Measurements from ENCODE around the gene SIT1. TPM values are rescaled to one million over a fixed set of nuclear protein-coding genes. Genes with fewer than 3 reads are reported as not detected.

The SIT1 gene
- total and polyA plus RNA-seq, 7 experiments from 2014 or later = 16.9 to 225 (median 45.9) TPM

DNA sequence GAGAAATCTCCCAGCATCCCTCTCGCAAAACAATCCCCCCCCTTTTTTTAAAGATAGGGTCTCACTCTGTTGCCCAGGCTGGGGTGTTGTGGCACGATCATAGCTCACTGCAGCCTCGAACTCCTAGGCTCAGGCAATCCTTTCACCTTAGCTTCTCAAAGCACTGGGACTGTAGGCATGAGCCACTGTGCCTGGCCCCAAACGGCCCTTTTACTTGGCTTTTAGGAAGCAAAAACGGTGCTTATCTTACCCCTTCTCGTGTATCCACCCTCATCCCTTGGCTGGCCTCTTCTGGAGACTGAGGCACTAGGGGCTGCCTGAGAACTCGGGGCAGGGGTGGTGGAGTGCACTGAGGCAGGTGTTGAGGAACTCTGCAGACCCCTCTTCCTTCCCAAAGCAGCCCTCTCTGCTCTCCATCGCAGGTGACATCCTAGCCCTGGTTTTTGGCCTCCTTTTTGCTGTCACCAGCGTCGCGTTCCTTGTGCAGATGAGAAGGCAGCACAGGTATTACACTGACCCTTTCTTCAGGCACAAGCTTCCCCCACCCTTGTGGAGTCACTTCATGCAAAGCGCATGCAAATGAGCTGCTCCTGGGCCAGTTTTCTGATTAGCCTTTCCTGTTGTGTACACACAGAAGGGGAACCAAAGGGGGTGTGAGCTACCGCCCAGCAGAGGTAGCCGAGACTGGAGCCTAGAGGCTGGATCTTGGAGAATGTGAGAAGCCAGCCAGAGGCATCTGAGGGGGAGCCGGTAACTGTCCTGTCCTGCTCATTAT lies 29.8 kb upstream of the SIT1 start:
- Histone ChIP-seq H3K27ac (ENCODE audit: low read depth, low read length) (no peak overlapping the region), H3K36me3 (ENCODE audit: control insufficient read depth in 2 of 3, insufficient read depth in 3 of 3, low read length in 3 of 3) (peaks cover 0 to 12% (median 0%) of the 10 kb centered on the region in 3 experiments), H3K4me1 (ENCODE audit: control insufficient read depth in 2 of 2, insufficient read depth in 2 of 2, low read length in 2 of 2) (peaks cover 0 to 6% of the 10 kb centered on the region in 2 donors), H3K9me3 (ENCODE audit: control insufficient read depth in 2 of 3, low read length in 3 of 3) (no peaks in the 10 kb centered on the region), H3K4me3 (ENCODE audit: low read length) (no peak overlapping the region), H3K27me3 (ENCODE audit: control insufficient read depth in 2 of 2, insufficient read depth in 2 of 2, low read length in 2 of 2) (no peaks in the 10 kb centered on the region)
- CTCF ChIA-PET = no interaction called here
- peaks cover 5 to 12% (median 9%) of the 10 kb centered on the region in 7 donors for H3K4me1 Mint-ChIP-seq
- H3K4me3 Mint-ChIP-seq = no peak overlapping the region
- ATAC-seq (no peak), DNase-seq (no peak)
- intact Hi-C loops (cut with micrococcal nuclease) = no loop called here
- H3K27ac Mint-ChIP-seq = no peak overlapping the region
- peaks cover 0 to 16% (median 3%) of the 10 kb centered on the region in 5 donors for H3K27me3 Mint-ChIP-seq
- POLR2A ChIA-PET = no interaction called here
- H3K36me3 Mint-ChIP-seq = peaks cover 0 to 4% (median 0%) of the 10 kb centered on the region in 5 donors
- no peaks in the 10 kb centered on the region for H3K9me3 Mint-ChIP-seq

DNA sequence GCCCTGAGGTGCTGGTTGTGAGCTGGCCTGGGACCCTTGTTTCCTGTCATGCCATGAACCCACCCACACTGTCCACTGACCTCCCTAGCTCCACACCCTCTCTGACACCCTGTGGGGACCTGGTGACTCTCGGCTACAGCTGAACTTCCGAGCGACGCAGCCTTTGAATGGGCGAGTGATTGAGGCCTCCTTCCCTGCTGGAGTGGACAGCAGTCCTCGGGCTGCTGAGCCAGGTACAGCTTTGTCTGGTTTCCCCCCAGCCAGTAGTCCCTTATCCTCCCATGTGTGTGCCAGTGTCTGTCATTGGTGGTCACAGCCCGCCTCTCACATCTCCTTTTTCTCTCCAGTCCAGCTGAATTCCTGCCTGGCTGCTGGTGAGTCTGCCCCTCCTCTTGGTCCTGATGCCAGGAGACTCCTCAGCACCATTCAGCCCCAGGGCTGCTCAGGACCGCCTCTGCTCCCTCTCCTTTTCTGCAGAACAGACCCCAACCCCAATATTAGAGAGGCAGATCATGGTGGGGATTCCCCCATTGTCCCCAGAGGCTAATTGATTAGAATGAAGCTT lies 29.1 kb upstream of the SIT1 start:
- Histone ChIP-seq H3K4me1 (ENCODE audit: control insufficient read depth in 2 of 2, insufficient read depth in 2 of 2, low read length in 2 of 2) (peaks cover 0 to 11% of the 10 kb centered on the region in 2 donors), H3K9me3 (ENCODE audit: control insufficient read depth in 2 of 3, low read length in 3 of 3) (no peaks in the 10 kb centered on the region), H3K4me3 (ENCODE audit: low read length) (no peak overlapping the region), H3K27ac (ENCODE audit: low read depth, low read length) (no peak overlapping the region), H3K27me3 (ENCODE audit: control insufficient read depth in 2 of 2, insufficient read depth in 2 of 2, low read length in 2 of 2) (no peaks in the 10 kb centered on the region), H3K36me3 (ENCODE audit: control insufficient read depth in 2 of 3, insufficient read depth in 3 of 3, low read length in 3 of 3) (peaks cover 0 to 7% (median 0%) of the 10 kb centered on the region in 3 experiments)
- Mint-ChIP-seq H3K27me3 (peaks cover 0 to 16% (median 3%) of the 10 kb centered on the region in 5 donors), H3K9me3 (no peaks in the 10 kb centered on the region), H3K27ac (no peak overlapping the region), H3K4me1 (peaks cover 5 to 13% (median 9%) of the 10 kb centered on the region in 7 donors), H3K4me3 (no peak overlapping the region), H3K36me3 (peaks cover 0 to 4% (median 0%) of the 10 kb centered on the region in 5 donors)
- ChIA-PET CTCF (no interaction called here), POLR2A (interaction anchor here (1.0 kb wide), 1 partner anchor 15 kb away, joined by 3 read pairs; the partner anchor contains the start of gene ARHGEF39)
- ATAC-seq (no peak), DNase-seq (no peak)
- intact Hi-C loops (cut with micrococcal nuclease) = no loop called here

DNA sequence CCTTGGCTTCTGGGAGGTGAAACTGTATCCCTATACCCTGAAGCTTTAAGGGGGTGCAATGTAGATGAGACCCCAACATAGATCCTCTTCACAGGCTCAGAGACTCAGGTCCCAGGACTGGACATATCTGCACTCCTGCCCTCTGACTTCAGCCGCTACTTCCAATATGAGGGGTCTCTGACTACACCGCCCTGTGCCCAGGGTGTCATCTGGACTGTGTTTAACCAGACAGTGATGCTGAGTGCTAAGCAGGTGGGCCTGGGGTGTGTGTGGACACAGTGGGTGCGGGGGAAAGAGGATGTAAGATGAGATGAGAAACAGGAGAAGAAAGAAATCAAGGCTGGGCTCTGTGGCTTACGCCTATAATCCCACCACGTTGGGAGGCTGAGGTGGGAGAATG lies 28.4 kb upstream of the SIT1 start:
- POLR2A ChIA-PET = interaction anchor here (1.0 kb wide), 1 partner anchor 14 kb away, joined by 3 read pairs; the partner anchor contains the start of gene ARHGEF39
- H3K36me3 Mint-ChIP-seq = peaks cover 0 to 5% (median 0%) of the 10 kb centered on the region in 5 donors
- peak overlapping the region in 1 of 10 donors; percentile 34 for H3K4me3 Mint-ChIP-seq
- intact Hi-C loops (cut with micrococcal nuclease) = no loop called here
- no peak overlapping the region for H3K27ac ChIP-seq (ENCODE audit: low read depth, low read length)
- DNase-seq (no peak), ATAC-seq (no peak)
- H3K9me3 Mint-ChIP-seq = no peaks in the 10 kb centered on the region
- H3K4me3 ChIP-seq (ENCODE audit: low read length) = no peak overlapping the region
- H3K4me1 Mint-ChIP-seq = peaks cover 11 to 20% (median 14%) of the 10 kb centered on the region in 7 donors
- H3K27ac Mint-ChIP-seq = no peak overlapping the region
- H3K27me3 ChIP-seq (ENCODE audit: control insufficient read depth in 2 of 2, insufficient read depth in 2 of 2, low read length in 2 of 2) = peaks cover 0 to 3% of the 10 kb centered on the region in 2 donors
- no peaks in the 10 kb centered on the region for H3K9me3 ChIP-seq (ENCODE audit: control insufficient read depth in 2 of 3, low read length in 3 of 3)
- CTCF ChIA-PET = interaction anchor here (0.5 kb wide), 1 partner anchor 34 kb away, joined by 3 read pairs; no protein-coding TSS in a partner anchor
- H3K4me1 ChIP-seq (ENCODE audit: control insufficient read depth in 2 of 2, insufficient read depth in 2 of 2, low read length in 2 of 2) = peaks cover 0 to 11% of the 10 kb centered on the region in 2 donors
- peaks cover 0 to 23% (median 9%) of the 10 kb centered on the region in 5 donors for H3K27me3 Mint-ChIP-seq
- H3K36me3 ChIP-seq (ENCODE audit: control insufficient read depth in 2 of 3, insufficient read depth in 3 of 3, low read length in 3 of 3) = peaks cover 0 to 4% (median 0%) of the 10 kb centered on the region in 3 experiments

DNA sequence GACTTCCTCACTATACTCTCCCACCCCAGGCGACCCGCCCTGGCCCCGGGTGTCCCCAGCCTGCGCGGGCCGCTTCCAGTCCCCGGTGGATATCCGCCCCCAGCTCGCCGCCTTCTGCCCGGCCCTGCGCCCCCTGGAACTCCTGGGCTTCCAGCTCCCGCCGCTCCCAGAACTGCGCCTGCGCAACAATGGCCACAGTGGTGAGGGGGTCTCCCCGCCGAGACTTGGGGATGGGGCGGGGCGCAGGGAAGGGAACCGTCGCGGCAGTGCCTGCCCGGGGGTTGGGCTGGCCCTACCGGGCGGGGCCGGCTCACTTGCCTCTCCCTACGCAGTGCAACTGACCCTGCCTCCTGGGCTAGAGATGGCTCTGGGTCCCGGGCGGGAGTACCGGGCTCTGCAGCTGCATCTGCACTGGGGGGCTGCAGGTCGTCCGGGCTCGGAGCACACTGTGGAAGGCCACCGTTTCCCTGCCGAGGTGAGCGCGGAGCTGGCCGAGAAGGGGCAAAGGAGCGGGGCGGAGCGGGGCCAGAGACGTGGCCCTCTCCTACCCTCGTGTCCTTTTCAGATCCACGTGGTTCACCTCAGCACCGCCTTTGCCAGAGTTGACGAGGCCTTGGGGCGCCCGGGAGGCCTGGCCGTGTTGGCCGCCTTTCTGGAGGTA lies 25.1 kb upstream of the SIT1 start:
- intact Hi-C loops (cut with micrococcal nuclease) = loop anchor here in 1 of 2 donors (1.0 to 2.0 kb wide), 2 partner anchors 12 to 15 kb away; no protein-coding TSS in a partner anchor
- peak; percentile 74 for ATAC-seq

DNA sequence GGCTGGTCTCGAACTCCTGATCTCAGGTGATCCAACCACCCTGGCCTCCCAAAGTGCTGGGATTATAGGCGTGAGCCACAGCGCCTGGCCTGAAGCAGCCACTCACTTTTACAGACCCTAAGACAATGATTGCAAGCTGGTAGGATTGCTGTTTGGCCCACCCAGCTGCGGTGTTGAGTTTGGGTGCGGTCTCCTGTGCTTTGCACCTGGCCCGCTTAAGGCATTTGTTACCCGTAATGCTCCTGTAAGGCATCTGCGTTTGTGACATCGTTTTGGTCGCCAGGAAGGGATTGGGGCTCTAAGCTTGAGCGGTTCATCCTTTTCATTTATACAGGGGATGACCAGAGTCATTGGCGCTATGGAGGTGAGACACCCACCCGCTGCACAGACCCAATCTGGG lies 24.5 kb upstream of the SIT1 start:
- Mint-ChIP-seq H3K9me3 (no peaks in the 10 kb centered on the region), H3K4me1 (peaks cover 8 to 20% (median 14%) of the 10 kb centered on the region in 7 donors), H3K4me3 (peak overlapping the region; percentile 17 to 89 (median 72)), H3K27ac (no peak overlapping the region), H3K36me3 (peaks cover 0 to 5% (median 0%) of the 10 kb centered on the region in 5 donors), H3K27me3 (peaks cover 0 to 35% (median 9%) of the 10 kb centered on the region in 5 donors)
- Histone ChIP-seq H3K36me3 (ENCODE audit: control insufficient read depth in 2 of 3, insufficient read depth in 3 of 3, low read length in 3 of 3) (no peaks in the 10 kb centered on the region), H3K4me3 (ENCODE audit: low read length) (peak overlapping the region; percentile 39), H3K27me3 (ENCODE audit: control insufficient read depth in 2 of 2, insufficient read depth in 2 of 2, low read length in 2 of 2) (peaks cover 0 to 4% of the 10 kb centered on the region in 2 donors), H3K27ac (ENCODE audit: low read depth, low read length) (no peak overlapping the region), H3K4me1 (ENCODE audit: control insufficient read depth in 2 of 2, insufficient read depth in 2 of 2, low read length in 2 of 2) (peaks cover 0 to 11% of the 10 kb centered on the region in 2 donors), H3K9me3 (ENCODE audit: control insufficient read depth in 2 of 3, low read length in 3 of 3) (no peaks in the 10 kb centered on the region)
- intact Hi-C loops (cut with micrococcal nuclease) = no loop called here
- DNase-seq (no peak), ATAC-seq (peak; percentile 5)
- CTCF ChIA-PET = interaction anchor here (0.9 to 4.4 kb wide), 3 partner anchors 13 to 26 kb away, joined by 3 to 21 read pairs (median 3); no protein-coding TSS in a partner anchor
- POLR2A ChIA-PET = interaction anchor here (0.7 to 1.6 kb wide), 7 partner anchors 9 to 237 kb away, joined by 3 to 7 read pairs (median 4); partner anchors contain the start of genes CCDC107 and RMRP

More for the DNA sequence above, 25.1 kb upstream of the SIT1 start:
- DNase-seq = peak in 4 of 9 donors; percentile 12 to 41 (median 27)
- Histone ChIP-seq H3K4me3 (ENCODE audit: low read length) (peak overlapping the region; percentile 39), H3K27me3 (ENCODE audit: control insufficient read depth in 2 of 2, insufficient read depth in 2 of 2, low read length in 2 of 2) (peaks cover 0 to 4% of the 10 kb centered on the region in 2 donors), H3K9me3 (ENCODE audit: control insufficient read depth in 2 of 3, low read length in 3 of 3) (no peaks in the 10 kb centered on the region), H3K27ac (ENCODE audit: low read depth, low read length) (no peak overlapping the region), H3K4me1 (ENCODE audit: control insufficient read depth in 2 of 2, insufficient read depth in 2 of 2, low read length in 2 of 2) (peaks cover 0 to 11% of the 10 kb centered on the region in 2 donors), H3K36me3 (ENCODE audit: control insufficient read depth in 2 of 3, insufficient read depth in 3 of 3, low read length in 3 of 3) (no peaks in the 10 kb centered on the region)
- no peaks in the 10 kb centered on the region for H3K9me3 Mint-ChIP-seq
- CTCF ChIA-PET = interaction anchor here (0.8 to 4.4 kb wide), 6 partner anchors 13 to 166 kb away, joined by 3 to 21 read pairs (median 3); no protein-coding TSS in a partner anchor
- H3K36me3 Mint-ChIP-seq = peaks cover 0 to 5% (median 0%) of the 10 kb centered on the region in 5 donors
- POLR2A ChIA-PET = interaction anchor here (0.8 to 1.6 kb wide), 6 partner anchors 10 to 28 kb away, joined by 3 to 7 read pairs (median 4); partner anchors contain the start of genes CCDC107 and RMRP
- peak overlapping the region in 3 of 9 donors; percentile 18 to 79 (median 33) for H3K27ac Mint-ChIP-seq
- peaks cover 0 to 35% (median 9%) of the 10 kb centered on the region in 5 donors for H3K27me3 Mint-ChIP-seq
- H3K4me3 Mint-ChIP-seq = peak overlapping the region; percentile 53 to 89 (median 76)
- H3K4me1 Mint-ChIP-seq = peaks cover 8 to 20% (median 14%) of the 10 kb centered on the region in 7 donors

DNA sequence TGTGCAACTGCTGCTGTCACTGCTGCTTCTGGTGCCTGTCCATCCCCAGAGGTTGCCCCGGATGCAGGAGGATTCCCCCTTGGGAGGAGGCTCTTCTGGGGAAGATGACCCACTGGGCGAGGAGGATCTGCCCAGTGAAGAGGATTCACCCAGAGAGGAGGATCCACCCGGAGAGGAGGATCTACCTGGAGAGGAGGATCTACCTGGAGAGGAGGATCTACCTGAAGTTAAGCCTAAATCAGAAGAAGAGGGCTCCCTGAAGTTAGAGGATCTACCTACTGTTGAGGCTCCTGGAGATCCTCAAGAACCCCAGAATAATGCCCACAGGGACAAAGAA lies 23.3 kb upstream of the SIT1 start:
- ChIA-PET CTCF (interaction anchor here (0.8 to 4.4 kb wide), 3 partner anchors 22 to 28 kb away, joined by 3 to 21 read pairs (median 3); no protein-coding TSS in a partner anchor), POLR2A (interaction anchor here (1.1 kb wide), 1 partner anchor 9 kb away, joined by 3 read pairs; the partner anchor contains the start of gene ARHGEF39)
- Mint-ChIP-seq H3K27ac (no peak overlapping the region), H3K4me3 (peak overlapping the region in 3 of 10 donors; percentile 59 to 89 (median 62)), H3K4me1 (peaks cover 8 to 20% (median 14%) of the 10 kb centered on the region in 7 donors), H3K36me3 (peaks cover 0 to 5% (median 0%) of the 10 kb centered on the region in 5 donors), H3K27me3 (peaks cover 0 to 35% (median 9%) of the 10 kb centered on the region in 5 donors), H3K9me3 (no peaks in the 10 kb centered on the region)
- Histone ChIP-seq H3K36me3 (ENCODE audit: control insufficient read depth in 2 of 3, insufficient read depth in 3 of 3, low read length in 3 of 3) (no peaks in the 10 kb centered on the region), H3K4me3 (ENCODE audit: low read length) (no peak overlapping the region), H3K27me3 (ENCODE audit: control insufficient read depth in 2 of 2, insufficient read depth in 2 of 2, low read length in 2 of 2) (peaks cover 0 to 4% of the 10 kb centered on the region in 2 donors), H3K27ac (ENCODE audit: low read depth, low read length) (no peak overlapping the region), H3K9me3 (ENCODE audit: control insufficient read depth in 2 of 3, low read length in 3 of 3) (no peaks in the 10 kb centered on the region), H3K4me1 (ENCODE audit: control insufficient read depth in 2 of 2, insufficient read depth in 2 of 2, low read length in 2 of 2) (peaks cover 0 to 11% of the 10 kb centered on the region in 2 donors)
- DNase-seq (no peak), ATAC-seq (no peak)
- intact Hi-C loops (cut with micrococcal nuclease) = no loop called here

All from naive thymus-derived CD4-positive, alpha-beta T cell (primary cell).